Measurements from ENCODE around the gene PDE1A.

Gene PDE1A

DNA sequence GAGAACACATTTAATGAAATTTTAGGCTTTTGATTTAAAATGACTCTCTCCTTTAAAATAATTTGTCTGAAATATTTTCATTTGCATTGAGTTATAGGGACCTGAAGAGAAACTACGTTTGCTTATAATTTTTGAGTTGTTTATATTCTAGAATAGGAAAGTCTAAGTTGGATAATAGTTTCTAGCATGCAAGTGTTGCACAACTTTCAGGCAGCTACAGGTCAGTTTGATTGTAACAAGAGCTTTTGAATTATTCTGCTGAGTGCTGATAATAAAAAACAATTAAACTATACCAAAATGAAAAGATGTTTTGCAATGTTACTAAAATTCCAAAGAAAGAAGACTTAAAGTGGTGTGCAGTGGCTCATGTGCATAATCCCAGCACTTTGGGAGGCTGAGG is 71.0 kb downstream of the PDE1A start:
- Histone ChIP-seq H3K36me3 (replicated peaks) (no peaks in the 10 kb centered on the region), H3K27ac (no peak overlapping the region), H3K4me3 (ENCODE audit: low read depth, low read length) (no peak overlapping the region), H3K27me3 (replicated peaks) (no peaks in the 10 kb centered on the region)
- in situ Hi-C loops (cut with HindIII; ENCODE audit: low pct_ligation_motif_present, low sequenced_read_pairs) = no loop called here
- TF ChIP-seq, protein P1, sequence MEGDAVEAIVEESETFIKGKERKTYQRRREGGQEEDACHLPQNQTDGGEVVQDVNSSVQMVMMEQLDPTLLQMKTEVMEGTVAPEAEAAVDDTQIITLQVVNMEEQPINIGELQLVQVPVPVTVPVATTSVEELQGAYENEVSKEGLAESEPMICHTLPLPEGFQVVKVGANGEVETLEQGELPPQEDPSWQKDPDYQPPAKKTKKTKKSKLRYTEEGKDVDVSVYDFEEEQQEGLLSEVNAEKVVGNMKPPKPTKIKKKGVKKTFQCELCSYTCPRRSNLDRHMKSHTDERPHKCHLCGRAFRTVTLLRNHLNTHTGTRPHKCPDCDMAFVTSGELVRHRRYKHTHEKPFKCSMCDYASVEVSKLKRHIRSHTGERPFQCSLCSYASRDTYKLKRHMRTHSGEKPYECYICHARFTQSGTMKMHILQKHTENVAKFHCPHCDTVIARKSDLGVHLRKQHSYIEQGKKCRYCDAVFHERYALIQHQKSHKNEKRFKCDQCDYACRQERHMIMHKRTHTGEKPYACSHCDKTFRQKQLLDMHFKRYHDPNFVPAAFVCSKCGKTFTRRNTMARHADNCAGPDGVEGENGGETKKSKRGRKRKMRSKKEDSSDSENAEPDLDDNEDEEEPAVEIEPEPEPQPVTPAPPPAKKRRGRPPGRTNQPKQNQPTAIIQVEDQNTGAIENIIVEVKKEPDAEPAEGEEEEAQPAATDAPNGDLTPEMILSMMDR (IDR thresholded peaks at IDR 0.05; ENCODE audit: low read depth, low read length, missing control alignments) = no peak
- no peak for DNase-seq

DNA sequence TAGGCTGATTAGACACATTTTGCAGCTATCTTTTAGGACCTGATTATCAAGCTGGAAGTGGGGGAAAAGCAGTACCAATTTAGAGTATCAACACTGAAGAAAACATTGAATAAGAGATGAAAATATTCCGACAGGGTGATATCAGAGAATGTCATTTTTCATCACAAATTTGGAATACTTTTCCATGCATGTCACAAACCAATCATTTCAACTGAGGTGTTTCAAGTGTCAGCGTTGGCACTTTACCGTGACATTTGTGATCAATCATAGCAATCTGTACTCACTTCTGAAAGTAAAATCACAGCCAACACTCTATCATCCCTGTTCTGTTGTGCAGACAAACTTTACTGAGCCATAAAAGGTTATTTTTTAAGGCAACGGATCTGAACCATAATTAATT is 75.4 kb downstream of the PDE1A start:
- Histone ChIP-seq H3K4me3 (ENCODE audit: low read depth, low read length) (no peak overlapping the region), H3K27ac (no peak overlapping the region), H3K27me3 (replicated peaks) (no peaks in the 10 kb centered on the region), H3K36me3 (replicated peaks) (no peaks in the 10 kb centered on the region)
- TF ChIP-seq, protein P1 (IDR thresholded peaks at IDR 0.05; ENCODE audit: low read depth, low read length, missing control alignments) = no peak
- no peak for DNase-seq
- in situ Hi-C loops (cut with HindIII; ENCODE audit: low pct_ligation_motif_present, low sequenced_read_pairs) = no loop called here

DNA sequence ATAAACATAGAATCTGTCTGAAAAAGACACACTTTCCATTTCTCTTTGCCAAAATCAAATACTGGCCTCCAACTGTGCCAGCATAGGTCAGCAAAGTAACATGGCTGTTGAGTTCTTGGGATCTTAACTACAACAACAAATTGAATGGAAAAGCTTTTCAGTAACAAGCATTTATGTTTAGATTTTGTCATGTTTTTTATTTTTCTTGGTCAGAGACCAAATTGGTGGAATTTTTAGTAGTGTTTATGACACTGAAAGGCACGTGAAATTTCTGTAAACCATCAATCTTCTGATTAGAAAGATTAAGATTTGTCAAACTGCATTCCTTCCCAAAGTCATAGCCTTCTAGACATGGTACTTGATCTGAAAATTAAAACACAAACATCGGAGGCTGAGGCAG is 77.6 kb downstream of the PDE1A start:
- no peak overlapping the region for H3K27ac ChIP-seq
- TF ChIP-seq, protein P1 (IDR thresholded peaks at IDR 0.05; ENCODE audit: low read depth, low read length, missing control alignments) = no peak
- H3K27me3 ChIP-seq (replicated peaks) = no peaks in the 10 kb centered on the region
- DNase-seq = no peak
- no peaks in the 10 kb centered on the region for H3K36me3 ChIP-seq (replicated peaks)
- H3K4me3 ChIP-seq (ENCODE audit: low read depth, low read length) = no peak overlapping the region
- in situ Hi-C loops (cut with HindIII; ENCODE audit: low pct_ligation_motif_present, low sequenced_read_pairs) = no loop called here

DNA sequence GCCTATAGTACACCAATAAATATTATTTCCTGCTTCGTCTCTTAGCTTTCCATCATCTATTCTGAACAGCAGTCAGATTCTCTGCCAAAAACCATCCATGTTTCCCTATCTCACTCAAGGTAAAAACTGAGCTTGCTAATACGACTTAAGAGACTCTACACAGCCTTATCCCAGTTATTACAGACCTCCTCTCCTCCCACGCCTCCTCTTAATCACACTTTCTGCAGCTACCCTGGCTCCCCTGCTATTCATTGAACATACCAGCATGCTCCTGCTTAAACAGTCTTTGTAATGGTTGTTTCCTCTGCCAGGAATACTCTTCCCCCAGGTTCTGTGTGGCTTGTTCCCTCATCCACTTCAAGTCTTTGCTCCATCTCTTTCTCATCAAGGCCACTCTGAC is 81.5 kb downstream of the PDE1A start:
- Histone ChIP-seq H3K36me3 (replicated peaks) (no peaks in the 10 kb centered on the region), H3K27ac (no peak overlapping the region), H3K27me3 (replicated peaks) (no peaks in the 10 kb centered on the region), H3K4me3 (ENCODE audit: low read depth, low read length) (no peak overlapping the region)
- in situ Hi-C loops (cut with HindIII; ENCODE audit: low pct_ligation_motif_present, low sequenced_read_pairs) = no loop called here
- no peak for DNase-seq
- TF ChIP-seq, protein P1 (IDR thresholded peaks at IDR 0.05; ENCODE audit: low read depth, low read length, missing control alignments) = no peak

DNA sequence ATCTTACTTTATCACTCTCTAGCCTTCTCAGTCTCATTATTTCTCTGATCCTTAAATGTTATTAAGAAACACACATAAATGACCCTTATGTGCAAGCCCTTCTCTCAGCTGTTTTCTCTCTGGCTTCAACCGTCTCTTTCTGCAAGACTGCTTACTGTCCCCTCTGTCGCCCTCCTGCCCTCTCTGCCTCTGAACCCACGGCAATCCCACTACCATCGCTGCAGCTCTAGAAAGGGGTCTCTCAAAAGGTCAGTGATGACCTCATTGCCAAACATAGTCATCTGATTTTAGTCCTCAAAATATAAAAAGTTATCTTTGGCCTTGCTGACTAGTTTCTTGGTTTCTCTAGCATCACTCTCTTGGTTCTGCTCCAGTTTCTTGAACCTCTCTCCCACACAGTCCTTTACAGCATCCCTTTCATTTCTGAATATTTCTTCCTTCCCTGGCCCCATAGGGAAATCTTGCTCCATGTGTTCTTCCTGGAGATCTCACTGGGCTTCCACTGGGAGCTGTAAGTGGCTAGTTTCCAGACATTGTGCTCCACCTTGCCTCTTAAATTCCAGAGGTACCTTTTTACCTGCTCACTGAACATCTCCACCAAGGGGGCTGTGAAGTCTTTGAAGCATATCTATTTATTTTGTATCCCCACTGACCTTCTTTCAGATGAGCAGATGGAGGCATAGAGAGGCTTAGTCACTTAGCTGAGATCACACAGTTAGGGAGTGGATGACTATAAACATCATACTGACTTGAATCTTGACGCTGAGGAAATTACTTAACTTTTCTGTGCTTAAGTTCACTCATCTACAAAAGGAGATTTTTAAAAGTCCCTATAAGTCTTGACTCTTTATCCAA is 96.2 kb downstream of the PDE1A start:
- DNase-seq = peak; percentile 12
- Histone ChIP-seq H3K27ac (no peak overlapping the region), H3K4me3 (ENCODE audit: low read depth, low read length) (no peak overlapping the region), H3K36me3 (replicated peaks) (no peaks in the 10 kb centered on the region), H3K27me3 (replicated peaks) (no peaks in the 10 kb centered on the region)
- in situ Hi-C loops (cut with HindIII; ENCODE audit: low pct_ligation_motif_present, low sequenced_read_pairs) = no loop called here
- TF ChIP-seq, protein P1 (IDR thresholded peaks at IDR 0.05; ENCODE audit: low read depth, low read length, missing control alignments) = no peak

DNA sequence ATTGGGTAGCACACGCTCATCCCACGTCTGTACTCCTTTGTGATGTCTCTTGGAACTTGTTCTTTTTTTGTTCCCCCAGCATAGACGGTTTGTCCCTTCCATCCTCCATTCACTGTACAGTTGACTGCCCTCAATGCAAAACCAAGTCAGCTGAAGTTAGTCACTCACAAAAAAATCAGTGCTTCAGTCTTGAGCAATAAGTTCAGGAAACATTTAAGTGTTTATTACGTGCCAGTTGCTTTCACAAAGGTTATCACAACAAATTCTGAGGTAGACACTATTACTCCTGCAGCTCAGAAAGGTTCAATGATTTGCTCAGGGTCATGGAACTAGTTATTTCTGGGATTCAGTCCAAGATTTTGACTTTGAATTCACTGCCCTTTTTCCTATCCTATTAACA is 102.2 kb downstream of the PDE1A start:
- H3K36me3 ChIP-seq (replicated peaks) = no peaks in the 10 kb centered on the region
- in situ Hi-C loops (cut with HindIII; ENCODE audit: low pct_ligation_motif_present, low sequenced_read_pairs) = no loop called here
- H3K27me3 ChIP-seq (replicated peaks) = no peaks in the 10 kb centered on the region
- no peak overlapping the region for H3K4me3 ChIP-seq (ENCODE audit: low read depth, low read length)
- DNase-seq = no peak
- H3K27ac ChIP-seq = no peak overlapping the region
- TF ChIP-seq, protein P1 (IDR thresholded peaks at IDR 0.05; ENCODE audit: low read depth, low read length, missing control alignments) = no peak

All from brain microvascular endothelial cell (primary cell).